HEK293T (cell line): ENCODE results near the gene VOPP1.

Experiments used
- ARNT ChIP-seq: fragments of 450-650 bp; IDR thresholded peaks from 2 replicates; pipeline ENCODE4 v1.6.1; 2017; ENCODE audit warnings: mild to moderate bottlenecking
- BHLHE40 ChIP-seq: fragments of 450-650 bp; IDR thresholded peaks from 2 replicates; pipeline ENCODE4 v1.6.1; 2016; ENCODE audit warnings: mild to moderate bottlenecking, moderate library complexity, borderline replicate concordance
- CTBP1 ChIP-seq: fragments of 450-650 bp; IDR thresholded peaks from 2 replicates; pipeline ENCODE4 v1.6.1; 2016; ENCODE audit warnings: borderline replicate concordance
- ELF4 ChIP-seq: fragments of 450-650 bp; IDR thresholded peaks from 2 replicates; pipeline ENCODE4 v1.6.1; 2017; ENCODE audit warnings: antibody characterized with exemption
- FOXA1 ChIP-seq: fragments of 450-650 bp; IDR thresholded peaks from 2 replicates; pipeline ENCODE4 v1.6.1; 2016; ENCODE audit warnings: mild to moderate bottlenecking
- FOXM1 ChIP-seq: fragments of 450-650 bp; IDR thresholded peaks from 2 replicates; pipeline ENCODE4 v1.6.1; 2017; ENCODE audit warnings: mild to moderate bottlenecking, borderline replicate concordance
- PKNOX1 ChIP-seq: fragments of 450-650 bp; IDR thresholded peaks from 2 replicates; pipeline ENCODE4 v1.6.1; 2016
- SP1 ChIP-seq: fragments of 450-650 bp; IDR thresholded peaks from 2 replicates; pipeline ENCODE4 v1.6.1; 2017
- TARDBP ChIP-seq: fragments of 450-650 bp; IDR thresholded peaks from 2 replicates; pipeline ENCODE4 v1.6.1; 2016

DNA sequence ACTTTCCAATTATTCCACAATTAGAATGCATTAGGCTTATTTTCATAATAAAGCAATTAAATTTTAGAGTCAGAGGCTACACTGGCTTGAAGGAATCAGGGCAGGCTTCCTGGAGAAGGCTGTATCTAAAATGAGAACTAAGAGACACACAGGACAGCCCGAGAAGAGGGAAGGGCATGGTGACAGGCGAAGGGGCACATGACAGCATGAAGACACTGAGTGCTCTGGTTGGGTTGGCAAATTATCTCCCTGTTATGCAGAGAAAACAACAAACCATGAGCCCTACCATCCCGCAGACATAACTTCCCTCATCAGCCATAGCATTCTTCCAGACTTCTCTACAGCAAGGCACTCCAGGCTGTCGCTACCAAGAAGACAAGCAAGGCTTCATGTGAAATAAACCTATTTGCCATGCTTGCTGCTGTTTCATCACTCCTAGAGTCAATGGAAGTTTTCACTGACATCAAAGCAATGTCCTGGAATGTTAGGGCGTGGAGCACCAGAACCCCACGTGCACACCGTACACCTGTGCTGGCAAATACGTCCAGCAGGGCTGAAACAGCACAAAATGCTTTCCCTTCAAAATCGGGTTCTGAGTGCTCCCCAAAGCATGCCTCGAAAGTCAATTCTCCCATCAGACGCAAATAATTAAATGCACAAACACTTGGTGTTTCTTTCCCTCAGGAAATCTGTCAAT is 21.3 kb downstream of the VOPP1 start:
- no peak for TF ChIP-seq FOXA1
- no peak for TF ChIP-seq ARNT
- TF ChIP-seq SP1: no peak
- no peak for TF ChIP-seq TARDBP
- TF ChIP-seq CTBP1: no peak
- no peak for TF ChIP-seq BHLHE40
- no peak for TF ChIP-seq FOXM1
- TF ChIP-seq PKNOX1: no peak
- no peak for TF ChIP-seq ELF4
